ENCODE results near the gene SLX4IP.

Gene SLX4IP

GRCh38 chr20:10666221-10667076 is 231.3 kb downstream of the SLX4IP start:
- no peak for DNase-seq (ENCODE audit: low spot score)

- no peak for DNase-seq (ENCODE audit: low spot score)
Measured at GRCh38 chr20:10667077-10667401, 231.9 kb downstream of the SLX4IP start.

DNA sequence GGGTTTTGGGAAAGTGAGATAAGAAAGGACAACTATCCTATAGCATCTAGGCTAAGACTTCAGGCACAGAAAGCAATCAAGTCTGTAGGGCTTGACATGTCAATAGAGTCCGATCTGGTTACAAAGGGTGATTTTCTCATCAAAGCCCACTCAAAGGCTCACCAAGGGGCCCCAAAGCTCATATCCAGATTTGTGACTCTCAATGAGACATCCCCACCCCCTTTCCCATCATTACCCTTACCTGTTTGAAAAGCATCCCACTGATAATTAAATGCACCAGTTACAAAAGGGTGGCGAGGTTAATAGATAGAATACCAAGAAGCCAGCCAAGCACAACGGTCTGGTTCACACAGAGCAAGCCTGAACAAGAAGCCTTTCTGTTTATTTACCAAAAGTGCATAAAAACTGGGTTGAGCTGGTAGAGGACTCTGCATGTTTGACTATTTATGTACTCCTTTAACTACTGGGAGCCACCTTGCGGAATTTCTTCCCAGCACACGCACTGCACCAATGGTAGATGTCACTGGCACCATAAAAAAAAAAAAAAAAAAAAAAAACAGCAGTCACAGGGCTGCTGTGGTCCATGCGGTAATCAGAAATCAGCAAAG is 232.6 kb downstream of the SLX4IP start:
- no peak for DNase-seq (ENCODE audit: low spot score)

DNA sequence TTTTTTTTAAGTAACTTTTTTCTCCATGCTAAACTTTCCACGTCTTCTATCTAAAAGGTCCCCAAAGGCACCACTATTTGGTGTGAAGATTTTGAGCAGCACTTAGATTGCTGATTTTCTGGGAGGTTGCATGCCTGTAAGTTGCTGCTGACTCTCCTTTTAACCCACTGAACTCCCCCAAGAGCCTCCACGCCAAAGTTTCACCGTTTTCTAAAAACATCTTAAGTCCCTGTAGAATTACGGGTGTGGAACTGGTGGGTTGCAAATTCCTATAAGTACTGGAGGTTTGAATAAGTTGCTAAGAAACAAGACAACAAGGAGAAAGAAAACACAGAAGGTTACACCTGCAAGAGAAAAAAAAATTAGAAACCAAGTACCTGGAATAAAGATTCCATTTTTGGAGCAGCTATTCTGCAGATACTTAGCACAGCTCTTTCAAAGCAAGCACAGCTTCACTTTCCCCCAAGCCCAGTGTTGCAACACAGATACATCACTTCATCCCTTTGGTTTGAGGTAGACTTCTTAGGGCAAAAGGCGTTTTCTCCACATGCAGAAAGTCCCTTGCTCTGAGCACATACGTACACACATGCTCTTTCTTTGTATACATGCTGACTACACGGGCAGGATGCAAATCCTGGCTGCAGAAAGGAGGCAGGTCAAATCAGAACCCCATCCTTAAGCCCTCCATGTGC is 233.7 kb downstream of the SLX4IP start:
- DNase-seq (ENCODE audit: low spot score) = no peak

DNA sequence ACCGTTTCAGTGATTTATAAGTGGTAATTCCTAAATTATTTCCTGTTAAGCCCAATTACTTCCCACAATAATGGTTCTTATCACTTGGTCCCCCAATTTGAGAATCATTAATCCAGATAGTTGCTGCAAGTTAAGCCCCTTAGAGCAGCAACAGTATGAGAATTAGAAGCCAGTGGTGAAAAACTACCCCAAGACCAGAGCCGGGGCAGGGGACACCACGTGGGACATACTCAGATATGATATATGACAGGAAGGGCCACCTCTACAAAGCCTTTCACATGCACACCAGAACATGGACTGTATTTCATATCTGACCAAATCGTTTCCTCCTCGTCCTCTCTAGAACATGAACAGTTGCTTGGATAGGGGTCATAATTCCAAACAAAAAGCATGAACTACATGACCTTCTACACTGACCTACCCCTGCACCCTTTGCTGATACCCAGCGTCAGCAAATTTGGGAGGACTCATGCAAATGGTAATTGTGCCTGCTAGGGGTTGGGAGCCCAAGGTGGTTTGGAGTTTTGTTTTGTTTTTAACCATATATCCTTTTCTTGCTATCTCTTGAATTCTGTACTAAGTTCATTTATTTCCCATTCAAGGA is 234.8 kb downstream of the SLX4IP start:
- DNase-seq (ENCODE audit: low spot score) = no peak

- no peak for DNase-seq (ENCODE audit: low spot score)
Measured at GRCh38 chr20:10670501-10671220, 235.6 kb downstream of the SLX4IP start.

DNA sequence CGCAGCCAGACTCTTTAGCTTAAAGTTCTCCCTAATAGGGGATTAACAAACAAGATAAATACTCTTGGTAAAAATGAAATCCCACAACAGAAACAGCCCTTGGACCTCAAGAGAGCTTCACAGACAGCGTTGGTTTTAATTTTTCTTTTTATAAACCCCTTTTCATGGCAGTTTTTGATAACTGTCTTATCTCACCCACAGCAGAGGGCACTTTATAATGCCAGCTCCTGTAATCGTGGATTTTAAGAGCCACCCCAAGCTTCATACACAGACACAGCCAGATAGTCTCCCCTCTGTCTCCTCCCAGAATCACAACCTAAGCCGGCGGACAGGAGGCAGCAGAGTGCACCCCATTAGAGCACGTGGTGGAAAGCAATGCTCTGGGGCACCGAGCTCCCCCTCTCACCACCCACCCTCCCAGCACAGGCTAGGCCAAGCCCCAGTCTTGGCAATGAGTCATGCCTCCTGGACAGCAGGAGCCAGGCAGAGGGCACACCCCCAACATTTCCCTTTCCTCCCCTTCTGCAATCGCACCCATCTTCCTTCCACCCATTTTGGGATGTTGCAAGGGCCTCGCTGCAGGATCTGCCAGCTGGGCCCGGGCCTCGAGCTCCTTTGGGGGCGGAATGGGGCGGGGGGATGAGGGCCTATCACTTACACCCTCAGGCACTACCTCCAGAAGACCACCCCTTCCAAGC is 236.3 kb downstream of the SLX4IP start:
- DNase-seq (ENCODE audit: low spot score) = peak; percentile 63

DNA sequence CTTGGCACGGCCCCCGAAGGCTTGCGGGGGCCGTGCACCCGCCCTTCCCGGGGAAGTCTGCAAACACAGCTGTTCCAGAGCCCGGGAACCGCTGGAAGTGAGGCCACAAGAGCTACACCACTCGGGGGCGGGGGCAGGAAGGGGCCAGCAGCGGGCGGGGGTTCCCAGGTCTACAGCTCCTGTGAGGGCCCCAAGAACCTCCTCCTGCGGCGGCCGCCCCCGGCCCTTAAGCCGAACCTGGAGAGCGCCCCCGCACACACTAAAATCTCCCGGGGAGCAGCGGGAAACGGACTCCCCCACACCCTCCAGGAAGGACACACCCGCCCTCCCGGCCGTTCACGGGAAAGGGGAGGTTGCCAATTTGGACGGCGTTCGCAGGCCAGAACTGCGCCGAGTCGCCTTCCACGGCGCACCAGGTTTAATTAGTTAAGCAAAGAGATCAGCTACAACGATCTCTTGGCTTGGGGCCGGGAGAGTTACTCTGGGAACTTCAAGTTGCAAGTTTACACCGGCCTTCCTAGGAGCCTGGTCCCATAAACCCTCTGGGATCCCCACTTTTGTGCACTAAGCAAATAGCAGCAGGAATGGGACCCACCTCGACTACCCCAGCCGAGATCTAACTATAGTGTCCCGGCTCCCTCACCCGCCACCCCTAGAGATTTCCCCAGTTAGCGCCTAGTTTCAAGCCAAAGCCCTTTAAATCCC is 237.0 kb downstream of the SLX4IP start:
- DNase-seq (ENCODE audit: low spot score) = peak; percentile 19

GRCh38 chr20:10672624-10673127 is 237.6 kb downstream of the SLX4IP start:
- peak; percentile 24 for DNase-seq (ENCODE audit: low spot score)

GRCh38 chr20:10673176-10673841 is 238.2 kb downstream of the SLX4IP start:
- DNase-seq (ENCODE audit: low spot score) = peak; percentile 27

DNA sequence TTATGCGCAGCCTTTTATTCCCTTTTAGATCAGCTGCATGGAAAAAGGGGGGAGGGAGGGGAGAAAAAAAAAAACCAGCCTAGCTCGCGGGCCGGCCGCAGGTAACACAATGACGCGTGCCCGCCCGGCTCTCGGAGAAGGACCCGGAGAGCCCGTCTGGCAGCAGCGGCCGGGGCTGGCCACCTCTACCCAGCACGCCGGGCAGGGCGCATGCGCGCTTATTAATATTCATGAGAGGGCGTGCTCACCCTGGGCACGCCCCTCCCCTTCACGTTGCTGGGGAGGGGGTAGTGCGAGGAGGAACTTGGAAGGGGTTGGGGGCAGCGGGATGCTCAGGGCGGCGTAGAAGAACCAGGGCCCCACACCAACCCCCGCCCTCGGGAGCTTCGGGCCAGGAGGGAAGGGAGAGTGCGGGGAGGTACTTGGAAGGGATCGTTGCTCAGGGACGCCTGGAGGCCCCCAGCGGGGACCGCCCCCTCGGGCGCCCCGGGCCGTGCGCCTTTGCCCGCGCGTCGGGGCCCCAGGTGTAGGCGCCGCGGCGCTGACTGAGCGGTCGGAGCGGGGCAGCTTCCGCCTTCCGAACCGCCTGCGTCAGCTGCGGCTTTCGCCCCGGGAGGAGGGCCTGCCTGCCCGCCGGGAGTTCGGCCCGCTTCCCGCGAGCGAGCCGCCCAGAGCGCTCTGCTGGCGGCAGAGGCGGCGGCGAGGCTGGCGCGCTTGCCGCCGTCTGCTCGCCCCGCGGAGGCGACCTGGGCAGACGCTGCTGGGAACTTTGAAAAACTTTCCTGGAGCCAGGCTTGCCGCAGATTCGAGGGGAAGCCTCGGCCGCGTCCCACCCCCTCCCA is 239.0 kb downstream of the SLX4IP start, which contains the start of gene JAG1:
Gene JAG1 (minus strand): TSS at position 158 of the 842 bp plus-strand sequence. CDS start 469 bp downstream, outside the sequence.
- DNase-seq (ENCODE audit: low spot score) = peak; percentile 96

DNA sequence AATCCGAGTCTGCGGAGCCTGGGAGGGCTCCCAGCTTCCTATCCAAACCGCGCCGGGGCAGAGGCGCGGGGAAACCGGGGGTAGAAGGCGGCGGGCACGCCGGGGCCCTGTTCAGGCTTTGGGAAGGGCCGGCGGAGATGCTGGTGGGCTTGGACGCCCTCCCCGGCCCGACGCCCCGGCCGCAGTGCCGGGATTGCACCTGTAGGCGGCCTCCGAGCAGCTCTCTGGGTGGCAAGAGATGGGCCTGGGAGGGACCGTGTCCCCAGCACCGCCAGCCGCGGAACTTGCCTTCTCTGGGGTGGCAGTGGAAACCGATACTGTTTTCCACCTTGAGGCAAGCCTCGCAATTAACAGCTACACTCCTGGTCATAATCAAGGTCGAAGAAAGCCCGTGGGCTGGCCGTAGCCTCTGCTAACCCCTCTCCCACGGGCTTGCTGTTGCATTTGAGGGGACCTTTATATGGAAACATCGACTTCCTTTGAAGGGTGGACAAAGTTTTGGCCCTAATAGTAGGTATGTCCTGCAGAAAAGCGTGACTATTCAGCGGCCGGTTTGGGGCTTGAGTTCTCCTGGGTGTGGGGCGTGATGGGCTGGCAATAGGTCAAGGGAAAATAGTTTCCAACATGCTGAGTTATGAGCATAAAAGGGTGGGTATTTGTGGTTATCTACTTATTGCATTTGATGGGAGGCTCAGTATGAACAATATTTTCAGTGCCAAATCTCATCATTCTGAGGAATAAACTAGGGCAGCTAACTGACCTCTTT is 239.8 kb downstream of the SLX4IP start:
- DNase-seq (ENCODE audit: low spot score) = peak; percentile 88

- DNase-seq (ENCODE audit: low spot score) = no peak
Measured at GRCh38 chr20:10675450-10675848, 240.3 kb downstream of the SLX4IP start.

DNA sequence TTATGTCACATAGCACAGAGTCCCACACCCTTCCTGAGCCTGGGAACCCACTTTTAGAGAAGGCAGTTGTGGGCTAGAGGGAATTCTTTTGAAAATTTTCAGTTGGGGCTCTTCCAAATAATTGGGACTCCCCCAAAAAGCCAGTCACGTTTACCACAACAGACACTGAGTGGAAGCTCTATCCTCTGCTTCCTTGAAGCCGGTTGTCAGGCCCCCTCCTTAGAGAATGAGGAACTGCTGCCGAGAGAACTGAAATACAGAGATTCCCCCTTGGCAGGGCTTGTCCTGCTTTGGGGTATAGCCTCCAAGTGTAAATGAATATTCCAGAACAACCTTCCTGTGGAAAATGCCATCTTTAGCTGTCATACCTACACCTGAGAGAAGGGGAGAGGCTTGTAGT is 241.4 kb downstream of the SLX4IP start:
- DNase-seq (ENCODE audit: low spot score) = no peak
